Activated naive CD8-positive, alpha-beta T cell treated with anti-CD3 and anti-CD28 coated beads, Interleukin-2, amount 50 U/mL, for 24 hours (primary cell): ENCODE measurements around the gene ZBED5.

Experiments used
- ATAC-seq: fragments of 150-1000 bp; cut with Tn5 transposase; one replicate; pipeline ENCODE4 v1.10.0; 2021
- DNase-seq: peaks from one replicate; pipeline ENCODE4 v3.0.0; 2021
- H3K27ac Mint-ChIP-seq: one replicate; pipeline ENCODE4 v1.8.0; 2021; ENCODE audit warnings: mild to moderate bottlenecking, mixed read lengths
- H3K27me3 Mint-ChIP-seq: one replicate; pipeline ENCODE4 v1.8.0; 2021; ENCODE audit warnings: mixed read lengths
- H3K36me3 Mint-ChIP-seq: one replicate; pipeline ENCODE4 v1.8.0; 2021; ENCODE audit warnings: low read depth, mixed read lengths
- H3K4me1 Mint-ChIP-seq: one replicate; pipeline ENCODE4 v1.8.0; 2021; ENCODE audit warnings: mixed read lengths
- H3K4me3 Mint-ChIP-seq: one replicate; pipeline ENCODE4 v1.8.0; 2021; ENCODE audit warnings: mild to moderate bottlenecking, moderate library complexity, mixed read lengths
- H3K9me3 Mint-ChIP-seq: one replicate; pipeline ENCODE4 v1.8.0; 2021; ENCODE audit warnings: mixed read lengths

The ZBED5 gene

GRCh38 chr11:10805741-10806140 is 52.1 kb downstream of the ZBED5 start:
- H3K9me3 Mint-ChIP-seq: no peaks in the 10 kb centered on the region
- peaks cover 71% of the 10 kb centered on the region for H3K36me3 Mint-ChIP-seq
- H3K27me3 Mint-ChIP-seq: no peaks in the 10 kb centered on the region
- H3K4me3 Mint-ChIP-seq: peak overlapping the region; percentile 96
- peaks cover 81% of the 10 kb centered on the region for H3K4me1 Mint-ChIP-seq
- H3K27ac Mint-ChIP-seq: peak overlapping the region; percentile 97
- ATAC-seq (no peak), DNase-seq (no peak)

DNA sequence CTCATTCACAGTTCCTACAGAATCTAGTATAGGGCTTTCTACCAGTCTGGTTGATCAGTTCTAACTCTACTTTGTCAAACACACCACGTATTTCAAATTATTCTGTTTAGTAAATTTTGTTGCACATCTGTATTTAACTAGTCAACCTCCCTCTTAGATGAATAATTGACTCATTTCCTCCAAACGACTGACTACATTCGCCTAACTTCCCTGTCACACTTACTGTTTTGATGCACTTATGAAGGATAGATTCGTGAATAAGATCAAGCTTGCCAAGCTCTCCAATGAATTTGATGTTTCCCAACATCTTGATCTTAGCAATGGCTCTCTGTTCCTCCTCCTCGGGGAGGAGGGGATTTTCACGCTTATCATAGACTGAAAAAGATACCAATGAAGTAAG is 54.2 kb downstream of the ZBED5 start:
- peak overlapping the region; percentile 83 for H3K27ac Mint-ChIP-seq
- H3K27me3 Mint-ChIP-seq: no peaks in the 10 kb centered on the region
- ATAC-seq (peak; percentile 26), DNase-seq (no peak)
- H3K4me1 Mint-ChIP-seq: peaks cover 84% of the 10 kb centered on the region
- H3K36me3 Mint-ChIP-seq: peaks cover 92% of the 10 kb centered on the region
- H3K9me3 Mint-ChIP-seq: no peaks in the 10 kb centered on the region
- H3K4me3 Mint-ChIP-seq: no peak overlapping the region
